Measurements from ENCODE around the gene KHK.

KHK gene

DNA sequence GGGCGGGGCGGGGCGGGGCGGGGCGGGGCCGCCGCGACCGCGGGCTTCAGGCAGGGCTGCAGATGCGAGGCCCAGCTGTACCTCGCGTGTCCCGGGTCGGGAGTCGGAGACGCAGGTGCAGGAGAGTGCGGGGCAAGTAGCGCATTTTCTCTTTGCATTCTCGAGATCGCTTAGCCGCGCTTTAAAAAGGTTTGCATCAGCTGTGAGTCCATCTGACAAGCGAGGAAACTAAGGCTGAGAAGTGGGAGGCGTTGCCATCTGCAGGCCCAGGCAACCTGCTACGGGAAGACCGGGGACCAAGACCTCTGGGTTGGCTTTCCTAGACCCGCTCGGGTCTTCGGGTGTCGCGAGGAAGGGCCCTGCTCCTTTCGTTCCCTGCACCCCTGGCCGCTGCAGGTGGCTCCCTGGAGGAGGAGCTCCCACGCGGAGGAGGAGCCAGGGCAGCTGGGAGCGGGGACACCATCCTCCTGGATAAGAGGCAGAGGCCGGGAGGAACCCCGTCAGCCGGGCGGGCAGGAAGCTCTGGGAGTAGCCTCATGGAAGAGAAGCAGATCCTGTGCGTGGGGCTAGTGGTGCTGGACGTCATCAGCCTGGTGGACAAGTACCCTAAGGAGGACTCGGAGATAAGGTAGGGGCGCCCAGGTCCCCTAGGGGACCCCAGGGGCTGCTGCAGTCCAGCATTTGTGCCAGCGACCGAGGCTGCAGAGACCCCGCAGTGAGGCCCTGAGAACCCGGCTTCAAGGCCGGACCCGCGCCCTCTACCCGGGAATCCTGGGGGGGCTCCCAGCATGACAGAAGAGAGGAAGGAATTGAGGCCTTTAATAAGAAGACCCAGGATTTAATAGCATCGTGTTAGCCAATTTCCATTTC, at the start of gene KHK:
TSS of gene KHK (plus strand) at position 49 of the 870 bp plus-strand sequence. CDS start at position 537, 488 bp downstream.
- peak; percentile 69 for DNase-seq

DNA sequence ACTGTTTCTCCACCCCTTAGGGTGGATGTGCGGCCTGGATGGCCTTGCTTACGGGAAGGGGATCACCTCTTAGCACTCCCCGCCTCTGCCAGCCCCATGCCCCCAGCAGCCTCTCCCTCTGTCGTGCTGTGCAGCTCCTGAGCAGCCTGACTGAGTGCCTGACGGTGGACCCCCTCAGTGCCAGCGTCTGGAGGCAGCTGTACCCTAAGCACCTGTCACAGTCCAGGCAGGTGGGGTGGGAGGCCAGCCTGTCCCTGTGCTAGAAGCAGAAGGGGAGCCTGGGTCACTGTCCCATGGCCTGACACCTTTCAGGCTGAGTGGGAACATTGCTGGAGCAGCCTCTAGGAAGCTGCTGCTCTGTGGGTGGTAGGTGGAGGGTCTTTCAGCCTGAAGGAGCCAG, 48.6 kb upstream of the KHK start:
- no peak for DNase-seq

DNA sequence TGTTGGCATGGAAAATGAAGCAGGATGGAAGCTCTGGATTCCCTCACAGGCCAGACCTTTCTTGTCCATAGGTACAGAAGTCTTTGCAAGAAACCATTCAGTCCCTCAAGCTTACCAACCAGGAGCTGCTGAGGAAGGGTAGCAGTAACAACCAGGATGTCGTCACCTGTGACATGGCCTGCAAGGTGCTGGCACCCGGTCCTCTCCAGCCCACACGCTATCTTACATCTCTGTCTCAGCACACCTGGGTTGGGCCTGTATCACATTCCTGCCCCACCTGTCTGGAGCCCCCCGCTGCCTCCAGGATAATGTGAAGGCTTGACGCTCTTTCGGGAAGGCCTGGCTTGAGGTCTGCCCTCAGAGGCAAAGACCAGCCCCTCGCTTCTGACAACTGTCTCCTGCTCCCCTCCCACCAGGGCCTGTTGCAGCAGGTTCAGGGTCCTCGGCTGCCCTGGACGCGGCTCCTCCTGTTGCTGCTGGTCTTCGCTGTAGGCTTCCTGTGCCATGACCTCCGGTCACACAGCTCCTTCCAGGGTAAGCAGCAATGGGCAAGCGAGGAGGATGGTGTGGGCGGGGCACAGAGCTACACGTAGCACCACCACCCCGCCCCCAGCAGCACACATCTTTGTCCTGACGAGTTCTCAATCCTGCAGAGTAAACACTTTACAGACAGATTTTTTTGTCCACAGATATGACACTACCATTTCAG, 47.8 kb upstream of the KHK start:
- no peak for DNase-seq

DNA sequence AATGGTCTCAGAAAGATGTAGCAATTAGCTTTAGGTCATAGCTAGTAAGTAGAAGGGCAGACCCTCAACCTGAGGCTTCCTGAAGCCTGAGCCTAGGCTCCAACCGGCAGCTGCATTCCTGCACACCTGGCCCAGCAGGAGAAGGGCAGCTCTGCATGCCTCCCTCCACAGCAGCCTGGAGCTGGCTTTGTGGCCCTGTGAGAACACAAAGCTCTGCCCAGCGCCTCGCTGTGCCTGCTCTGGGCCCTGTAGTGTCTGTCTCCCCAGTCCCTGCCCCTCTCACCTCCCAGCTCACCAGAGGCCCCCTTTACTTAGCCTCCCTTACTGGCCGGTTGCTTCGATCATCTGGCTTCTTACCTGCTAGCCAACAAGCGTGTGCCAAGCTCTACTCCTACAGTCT, 47.1 kb upstream of the KHK start:
- DNase-seq = no peak

DNA sequence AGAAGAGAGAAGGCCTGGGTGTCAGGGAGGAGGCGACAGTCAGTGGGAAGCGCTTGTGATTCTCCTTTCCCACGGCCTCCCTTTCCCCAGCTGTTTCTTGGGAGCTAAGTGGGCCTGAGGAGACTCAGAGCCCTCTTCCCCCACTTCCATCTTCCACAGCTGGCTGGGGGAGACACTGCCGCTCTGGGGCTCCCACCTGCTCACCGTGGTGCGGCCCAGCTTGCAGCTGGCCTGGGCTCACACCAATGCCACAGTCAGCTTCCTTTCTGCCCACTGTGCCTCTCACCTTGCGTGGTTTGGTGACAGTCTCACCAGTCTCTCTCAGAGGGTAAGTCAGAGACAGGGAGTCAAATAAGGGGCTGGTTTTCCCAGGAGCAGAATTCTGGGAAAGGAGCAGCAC, 46.7 kb upstream of the KHK start:
- DNase-seq = no peak

DNA sequence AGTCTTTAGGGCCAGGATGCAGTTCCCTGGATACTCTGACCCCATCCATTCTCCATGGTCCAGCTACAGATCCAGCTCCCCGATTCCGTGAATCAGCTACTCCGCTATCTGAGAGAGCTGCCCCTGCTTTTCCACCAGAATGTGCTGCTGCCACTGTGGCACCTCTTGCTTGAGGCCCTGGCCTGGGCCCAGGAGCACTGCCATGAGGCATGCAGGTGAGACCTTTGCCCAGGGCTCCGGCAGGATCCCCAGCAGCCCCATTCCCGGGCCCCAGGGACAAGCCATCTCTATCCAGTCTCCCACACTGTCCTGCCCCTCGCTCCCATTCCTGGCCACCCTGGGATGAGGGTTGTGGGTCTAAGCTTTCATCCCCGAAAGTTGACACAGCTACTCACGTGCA, 46.3 kb upstream of the KHK start:
- DNase-seq = no peak

DNA sequence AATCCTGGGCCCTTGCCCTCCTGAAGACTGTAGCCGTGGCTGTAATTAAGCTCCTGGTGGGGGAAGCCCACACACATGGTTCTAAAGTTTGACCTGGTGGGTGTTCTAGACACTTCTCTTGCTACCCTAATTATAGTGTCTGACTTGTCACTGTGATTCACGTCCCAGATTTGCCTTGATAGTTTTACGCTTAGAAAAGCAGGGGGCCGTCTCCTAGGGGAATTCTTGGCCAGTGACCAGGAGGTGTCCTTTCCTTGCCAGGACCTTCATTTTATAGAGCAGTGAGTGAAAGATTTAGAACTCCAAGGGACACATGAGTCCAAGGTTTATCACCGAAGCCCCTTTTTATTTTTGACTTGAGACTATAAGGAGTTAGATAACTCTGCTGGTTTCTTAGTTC, 44.8 kb upstream of the KHK start:
- no peak for DNase-seq

DNA sequence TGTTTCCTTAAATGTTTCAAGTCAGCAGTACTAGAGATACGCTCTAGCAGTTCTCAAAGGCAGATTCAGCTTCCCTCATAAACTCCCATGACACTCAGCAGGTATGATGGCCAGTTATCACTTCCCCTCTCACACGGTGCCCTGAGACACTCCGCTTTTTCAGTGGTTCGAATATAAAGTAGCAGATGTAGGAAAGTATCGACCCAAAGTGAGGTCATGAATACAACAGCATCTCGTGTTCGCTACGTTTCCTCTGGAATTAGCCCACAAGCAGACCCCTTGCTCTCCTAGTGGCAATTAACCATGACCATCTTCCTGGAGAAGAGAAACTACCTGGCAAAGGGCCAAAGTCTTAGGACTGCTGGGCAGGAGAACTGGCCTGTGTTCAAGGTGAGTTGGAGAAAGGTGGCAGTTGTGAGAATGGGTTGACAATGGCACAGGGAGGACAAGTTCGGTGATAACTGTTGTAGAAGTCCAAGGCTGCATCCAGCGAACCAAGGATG, 44.4 kb upstream of the KHK start:
- DNase-seq = no peak

DNA sequence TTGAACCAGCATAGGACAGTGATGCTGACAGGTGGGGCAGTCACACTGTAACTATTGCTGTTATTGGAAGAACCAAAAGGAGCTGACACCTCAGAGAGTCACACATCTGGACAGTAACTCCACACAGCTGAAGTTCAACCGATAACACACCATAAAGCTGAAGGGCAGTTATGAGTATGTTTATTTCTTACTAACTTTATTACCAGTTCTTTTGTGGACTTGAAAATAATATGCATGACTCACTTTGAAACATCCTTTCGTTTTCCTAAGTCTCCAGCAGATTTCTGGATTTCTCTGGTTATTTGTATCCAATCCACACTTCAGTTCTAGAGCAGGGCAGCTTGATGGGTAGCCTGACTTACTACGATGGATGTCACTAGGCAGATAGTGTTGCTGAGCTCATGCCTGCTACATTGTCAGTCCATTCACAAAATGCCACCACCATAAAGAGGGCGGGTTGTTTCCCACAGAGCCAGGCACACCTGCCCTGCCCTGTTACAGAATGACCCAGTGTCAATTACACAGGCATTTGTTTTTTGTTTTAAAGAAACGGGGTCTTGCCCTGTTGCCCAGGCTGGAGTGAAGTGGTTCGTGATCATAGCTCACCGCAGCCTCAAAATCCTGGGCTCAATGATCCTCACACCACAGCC, 43.5 kb upstream of the KHK start:
- DNase-seq = no peak

DNA sequence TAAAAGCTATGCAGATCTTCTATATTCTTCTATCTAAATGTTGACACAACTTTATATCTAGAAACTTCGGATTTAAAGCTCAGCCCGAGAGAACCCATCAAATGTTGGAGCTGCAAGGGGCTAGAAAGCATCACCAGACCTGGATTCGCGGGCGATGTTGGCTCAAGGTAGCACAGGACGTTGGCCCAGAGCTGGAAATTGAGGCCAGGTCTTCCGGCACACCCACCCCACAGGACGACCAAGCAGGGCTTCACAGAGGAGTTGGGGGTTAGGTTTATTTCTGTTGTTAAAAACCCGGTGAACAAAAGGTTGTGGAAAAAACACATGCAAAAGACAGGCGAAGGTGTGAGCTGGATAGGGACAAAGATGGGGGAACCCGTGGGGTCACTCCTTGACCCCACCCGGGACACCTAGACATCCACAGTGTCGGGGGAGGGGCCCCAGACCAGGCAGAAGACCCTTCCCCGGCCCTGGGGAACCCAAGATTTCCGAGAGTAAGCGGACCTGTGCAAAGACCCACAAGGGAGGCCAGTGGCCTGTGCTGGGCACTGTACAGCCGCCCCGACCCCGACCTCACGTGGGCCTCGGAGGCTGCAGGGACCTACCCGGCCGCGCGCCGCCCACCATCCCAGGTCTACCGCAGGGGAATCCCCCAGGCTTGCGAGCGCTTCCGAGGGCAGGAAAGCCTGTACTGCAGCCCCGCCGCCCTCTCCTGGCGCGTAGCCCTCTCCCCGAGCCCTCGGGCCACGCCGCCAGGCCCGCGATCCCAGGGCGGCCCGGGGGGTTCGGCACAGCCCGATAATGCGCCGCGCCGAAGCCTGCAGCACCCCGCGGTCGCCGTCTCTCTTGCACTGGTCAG, 36.9 kb upstream of the KHK start:
- peak in 1 of 2 experiments; percentile 71 for DNase-seq

DNA sequence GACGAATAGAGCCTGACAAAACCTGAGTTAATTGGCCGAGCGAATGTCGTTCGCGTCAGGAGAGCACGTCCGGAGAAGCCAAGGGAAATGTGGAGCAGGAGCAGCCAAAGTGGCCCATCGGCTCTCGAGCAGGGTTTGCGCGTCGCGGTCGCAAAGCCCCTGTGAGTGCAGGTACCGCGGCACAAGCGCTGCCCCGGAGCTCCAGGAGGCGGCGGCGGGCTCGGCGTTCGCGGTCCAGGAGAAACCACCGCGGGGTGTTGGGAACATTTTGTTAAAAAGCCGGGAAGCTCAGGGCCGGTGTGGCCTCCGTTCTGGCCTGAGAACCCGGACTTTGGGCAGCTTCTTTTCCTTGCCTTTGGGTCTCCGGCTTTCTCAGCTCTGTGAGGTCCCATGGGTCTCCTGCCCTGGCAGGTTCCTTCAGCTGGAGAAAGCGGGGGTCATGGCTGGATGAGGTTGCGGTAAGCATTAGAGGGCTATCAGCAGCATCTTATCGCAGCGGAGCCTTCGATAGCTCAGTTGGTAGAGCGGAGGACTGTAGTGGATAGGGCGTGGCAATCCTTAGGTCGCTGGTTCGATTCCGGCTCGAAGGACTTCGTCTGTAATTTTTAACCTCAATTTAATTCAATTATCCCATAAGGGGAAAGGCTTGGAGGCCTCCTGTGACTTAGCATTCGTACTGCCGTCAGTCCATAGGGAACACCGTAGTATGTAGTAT, 36.1 kb upstream of the KHK start:
- DNase-seq = peak; percentile 85 to 90

DNA sequence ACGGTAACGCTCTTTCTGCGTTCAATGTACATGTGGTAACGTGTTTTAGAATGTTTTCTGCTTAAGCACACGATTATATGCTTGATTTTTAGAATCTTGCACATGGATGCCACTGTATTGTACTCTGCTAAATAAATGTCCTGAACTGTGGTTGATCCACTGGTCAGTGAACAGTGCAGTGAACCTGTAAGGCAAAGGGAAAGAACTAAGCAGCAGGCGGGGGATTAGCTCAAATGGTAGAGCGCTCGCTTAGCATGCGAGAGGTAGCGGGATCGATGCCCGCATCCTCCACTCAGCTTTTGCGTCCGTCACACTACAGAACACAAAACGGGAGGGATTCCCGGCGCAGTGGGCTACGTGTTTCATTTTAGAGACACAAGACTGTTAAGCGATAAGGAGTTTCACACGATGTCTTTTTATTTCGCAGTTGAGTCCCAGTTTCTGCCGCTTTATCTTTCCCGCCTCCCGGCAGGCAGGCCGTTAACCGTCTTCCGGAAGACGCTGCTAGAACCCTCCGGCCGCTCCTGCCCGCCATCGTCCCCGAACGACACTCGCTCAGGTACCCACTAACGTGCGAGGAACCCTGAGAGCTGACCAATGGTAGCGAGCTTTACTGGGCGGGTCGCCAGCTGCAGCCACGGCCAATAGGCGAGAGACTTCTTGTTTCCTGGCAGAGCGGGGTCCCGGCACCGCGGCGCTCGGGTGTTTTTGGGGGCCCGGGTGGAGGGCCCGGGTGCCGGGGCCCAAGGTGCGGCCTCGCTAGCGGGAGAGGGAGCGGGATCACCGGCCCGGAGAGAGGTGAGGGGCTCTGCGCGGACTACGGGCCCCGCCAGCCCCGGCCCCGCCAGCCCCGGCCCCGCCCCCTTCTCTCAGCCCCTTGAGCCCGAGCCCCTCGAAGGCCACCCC, 35.3 kb upstream of the KHK start, which contains the start of gene AGBL5:
TSS of gene AGBL5 (plus strand) at position 673 of the 906 bp plus-strand sequence. CDS start 1,291 bp downstream, outside the sequence.
- peak; percentile 84 to 87 for DNase-seq

DNA sequence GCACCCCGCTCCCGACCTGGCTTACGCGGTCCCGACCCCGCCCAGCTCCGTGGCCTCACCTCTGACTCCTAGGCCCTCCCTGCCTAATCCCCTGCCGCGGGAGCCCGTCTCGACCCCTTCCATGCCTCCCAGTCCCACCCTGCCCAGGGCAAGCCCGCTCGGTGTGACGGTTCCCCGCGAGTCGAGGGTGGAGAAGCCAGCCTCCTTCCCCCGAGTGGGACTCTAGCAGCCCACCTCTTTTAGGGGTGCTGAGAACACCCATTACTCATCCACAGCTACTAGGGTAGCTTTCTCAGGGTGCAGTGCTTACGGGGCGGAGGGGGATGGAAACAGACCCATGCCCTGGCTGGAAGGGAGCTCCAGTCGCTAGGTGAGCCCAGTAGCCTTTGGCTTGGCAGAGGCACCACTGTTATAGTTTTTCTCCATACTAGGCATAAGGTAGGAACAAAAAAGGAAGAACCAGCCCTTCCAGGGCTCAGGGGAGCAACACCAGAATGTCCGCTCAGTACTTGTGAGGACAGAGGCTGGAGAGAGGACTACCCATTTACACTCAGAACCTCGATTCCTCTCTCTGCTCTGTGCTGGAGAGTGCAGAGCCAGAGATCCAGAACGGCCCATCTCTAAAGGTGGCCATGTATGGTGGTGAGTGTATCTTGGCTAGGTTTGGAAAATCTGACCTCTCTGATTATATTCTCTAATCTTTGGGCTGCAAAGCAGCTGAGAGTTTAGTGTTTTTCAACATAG, 34.5 kb upstream of the KHK start:
- no peak for DNase-seq

DNA sequence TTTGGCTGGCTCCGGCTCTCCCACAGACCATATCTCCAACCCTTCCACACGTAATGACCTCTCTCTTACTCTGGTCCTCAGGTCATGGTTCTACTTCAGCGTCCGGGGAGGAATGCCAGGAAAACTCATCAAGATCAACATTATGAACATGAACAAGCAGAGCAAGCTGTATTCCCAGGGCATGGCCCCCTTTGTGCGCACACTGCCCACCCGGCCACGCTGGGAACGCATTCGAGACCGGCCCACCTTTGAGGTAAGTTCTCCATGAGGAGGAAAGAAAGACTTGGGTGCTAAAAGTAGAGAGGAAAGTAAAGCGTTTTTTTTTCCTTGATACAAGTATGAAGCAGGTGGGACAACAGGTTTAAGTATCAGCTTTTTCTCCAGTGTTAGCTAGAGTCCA, 33.3 kb upstream of the KHK start:
- DNase-seq = no peak

DNA sequence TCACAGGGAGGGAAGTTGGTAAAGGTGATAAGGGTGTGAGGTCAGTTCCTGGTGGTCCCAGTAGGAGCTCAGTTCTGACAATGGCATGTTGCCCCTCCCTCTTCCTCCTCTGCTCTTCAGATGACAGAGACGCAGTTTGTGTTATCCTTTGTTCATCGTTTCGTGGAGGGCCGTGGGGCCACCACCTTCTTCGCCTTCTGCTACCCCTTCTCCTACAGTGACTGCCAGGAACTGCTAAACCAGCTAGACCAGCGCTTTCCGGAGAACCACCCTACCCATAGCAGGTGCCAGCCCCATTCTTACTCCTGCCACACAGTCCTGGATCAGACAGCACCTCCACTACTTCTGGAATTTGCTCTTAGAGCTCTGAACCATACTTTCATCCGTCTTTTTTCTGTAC, 32.8 kb upstream of the KHK start:
- DNase-seq = no peak

DNA sequence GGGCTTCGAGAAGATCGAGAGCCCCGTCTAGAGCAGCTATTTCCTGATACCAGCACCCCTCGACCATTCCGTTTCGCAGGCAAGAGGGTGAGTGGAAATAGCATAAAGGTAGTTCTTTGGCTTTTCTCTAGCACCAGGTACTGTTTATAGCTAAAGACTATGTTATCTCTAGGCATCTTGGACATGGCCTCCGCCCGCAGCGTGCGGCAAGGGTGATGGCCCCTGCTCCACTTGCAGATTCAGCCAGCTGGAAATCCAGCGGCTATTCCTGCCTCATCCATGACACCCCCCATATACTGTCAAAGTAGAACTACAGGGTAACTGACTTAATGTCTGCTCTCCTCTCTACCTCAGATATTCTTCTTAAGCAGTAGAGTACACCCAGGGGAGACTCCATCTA, 31.9 kb upstream of the KHK start:
- no peak for DNase-seq

DNA sequence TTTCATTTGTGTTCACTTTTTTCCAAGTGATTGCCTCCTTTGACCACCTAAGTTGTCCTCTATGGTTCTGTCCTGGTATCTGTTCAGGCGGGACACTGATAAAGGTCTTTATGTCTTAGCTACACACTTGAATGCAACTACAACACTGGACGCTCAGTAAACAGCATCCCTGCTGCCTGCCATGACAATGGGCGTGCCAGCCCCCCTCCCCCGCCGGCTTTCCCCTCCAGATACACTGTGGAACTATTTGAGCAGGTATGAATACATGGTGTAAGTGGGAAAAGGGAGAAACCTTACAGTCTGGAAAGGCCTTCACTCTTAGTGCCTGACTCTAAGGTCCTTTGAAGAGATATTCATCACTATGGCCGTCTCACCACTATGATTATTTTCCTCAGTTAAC, 29.4 kb upstream of the KHK start:
- no peak for DNase-seq

DNA sequence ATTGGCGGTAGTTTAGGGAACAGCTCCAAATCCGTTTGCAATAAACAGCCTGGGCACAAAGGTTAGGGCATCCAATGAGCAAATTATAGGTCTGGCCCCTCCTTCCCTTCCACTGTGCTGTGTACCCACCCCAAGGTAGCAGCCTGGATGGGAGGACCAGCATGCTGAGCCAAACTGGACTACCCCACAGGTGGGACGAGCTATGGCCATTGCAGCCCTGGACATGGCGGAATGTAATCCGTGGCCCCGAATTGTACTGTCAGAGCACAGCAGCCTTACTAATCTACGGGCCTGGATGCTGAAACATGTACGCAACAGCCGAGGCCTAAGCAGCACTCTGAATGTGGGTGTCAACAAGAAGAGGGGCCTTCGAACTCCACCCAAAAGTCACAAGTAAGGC, 28.4 kb upstream of the KHK start:
- DNase-seq = no peak

DNA sequence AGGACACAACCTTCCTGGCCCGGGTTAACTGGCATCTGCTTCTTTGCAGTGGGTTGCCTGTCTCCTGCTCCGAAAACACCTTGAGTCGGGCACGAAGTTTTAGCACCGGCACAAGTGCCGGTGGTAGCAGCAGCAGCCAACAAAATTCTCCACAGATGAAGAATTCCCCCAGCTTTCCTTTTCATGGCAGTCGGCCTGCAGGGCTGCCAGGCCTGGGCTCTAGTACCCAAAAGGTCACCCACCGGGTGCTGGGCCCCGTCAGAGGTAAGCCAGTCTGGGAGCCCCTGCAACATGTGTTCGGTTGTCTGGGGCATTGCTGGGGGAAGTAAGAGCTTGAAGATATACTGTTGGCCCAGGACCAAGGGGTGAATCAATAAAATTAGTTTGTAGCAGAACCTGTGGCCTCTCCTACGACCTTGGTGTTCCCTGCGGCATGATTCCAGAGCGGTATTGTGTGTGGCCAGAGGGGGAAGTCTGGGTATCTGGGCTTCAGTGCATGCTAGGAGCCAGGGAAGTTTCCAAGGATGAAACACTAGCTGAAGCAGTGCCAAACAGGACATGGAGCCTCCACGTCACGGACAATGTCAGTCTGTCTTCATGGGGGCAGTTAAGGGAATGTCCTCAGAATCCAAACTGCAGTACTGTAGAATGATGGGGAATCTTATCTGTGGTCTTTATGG, 27.3 kb upstream of the KHK start:
- DNase-seq = no peak
